Measurements from ENCODE around the gene USH2A. TPM values are rescaled to one million over a fixed set of nuclear protein-coding genes. Genes with fewer than 3 reads are reported as not detected.

Gene USH2A
- total RNA-seq, 1 donor from 2014 or later, result 0.02 TPM

DNA sequence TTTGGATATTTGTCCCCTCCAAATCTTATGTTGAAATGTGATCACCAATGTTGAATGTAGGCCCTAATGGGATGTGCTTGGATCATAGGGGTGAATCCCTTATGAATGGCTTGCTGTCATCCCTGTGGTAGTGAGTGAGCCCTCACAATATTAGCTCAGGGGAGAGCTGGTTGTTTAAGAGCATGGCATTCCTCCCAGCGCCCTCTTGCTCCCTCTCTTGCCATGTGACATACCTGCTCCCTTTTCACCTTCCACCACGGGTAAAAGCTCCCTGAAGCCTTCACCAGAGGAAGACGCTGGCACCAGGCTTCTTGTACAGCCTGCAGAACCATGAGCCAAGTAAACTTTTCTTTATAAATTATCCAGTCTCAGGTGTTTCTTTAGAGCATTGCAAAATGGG is 550.6 kb downstream of the USH2A start:
- Mint-ChIP-seq H3K4me1 (ENCODE audit: low read depth, unreplicated experiment) (no peaks in the 10 kb centered on the region), H3K4me3 (ENCODE audit: unreplicated experiment) (no peak overlapping the region), H3K36me3 (ENCODE audit: low read depth, unreplicated experiment) (no peaks in the 10 kb centered on the region), H3K27me3 (ENCODE audit: low read depth, unreplicated experiment) (no peaks in the 10 kb centered on the region), H3K27ac (ENCODE audit: unreplicated experiment) (no peak overlapping the region), H3K9me3 (ENCODE audit: unreplicated experiment) (no peaks in the 10 kb centered on the region)
- Histone ChIP-seq H3K9ac (ENCODE audit: low read length) (no peak overlapping the region), H3K4me2 (ENCODE audit: low read length) (no peak overlapping the region), H2AFZ (ENCODE audit: low read depth, low read length) (no peak overlapping the region), H3K4me3 (ENCODE audit: insufficient read depth, low read depth, low read length) (no peak overlapping the region), H3K27ac (ENCODE audit: low read depth, low read length) (no peak overlapping the region), H3K9me3 (ENCODE audit: insufficient read depth, low read depth, low read length) (no peaks in the 10 kb centered on the region), H4K20me1 (ENCODE audit: insufficient read depth, low read length) (no peaks in the 10 kb centered on the region), H3K79me2 (ENCODE audit: insufficient read depth, low read length) (no peaks in the 10 kb centered on the region), H3K27me3 (ENCODE audit: insufficient read depth, low read length) (no peaks in the 10 kb centered on the region), H3K4me1 (ENCODE audit: insufficient read depth, low read length) (no peaks in the 10 kb centered on the region), H3K36me3 (ENCODE audit: insufficient read depth, low read length) (no peaks in the 10 kb centered on the region)
- DNase-seq (ENCODE audit: low read depth) (no peak), FAIRE-seq (no peak)
- no peak for TF ChIP-seq EZH2 (IDR thresholded peaks at IDR 0.05; ENCODE audit: insufficient read depth, low read length)
- TF ChIP-seq, protein P1, sequence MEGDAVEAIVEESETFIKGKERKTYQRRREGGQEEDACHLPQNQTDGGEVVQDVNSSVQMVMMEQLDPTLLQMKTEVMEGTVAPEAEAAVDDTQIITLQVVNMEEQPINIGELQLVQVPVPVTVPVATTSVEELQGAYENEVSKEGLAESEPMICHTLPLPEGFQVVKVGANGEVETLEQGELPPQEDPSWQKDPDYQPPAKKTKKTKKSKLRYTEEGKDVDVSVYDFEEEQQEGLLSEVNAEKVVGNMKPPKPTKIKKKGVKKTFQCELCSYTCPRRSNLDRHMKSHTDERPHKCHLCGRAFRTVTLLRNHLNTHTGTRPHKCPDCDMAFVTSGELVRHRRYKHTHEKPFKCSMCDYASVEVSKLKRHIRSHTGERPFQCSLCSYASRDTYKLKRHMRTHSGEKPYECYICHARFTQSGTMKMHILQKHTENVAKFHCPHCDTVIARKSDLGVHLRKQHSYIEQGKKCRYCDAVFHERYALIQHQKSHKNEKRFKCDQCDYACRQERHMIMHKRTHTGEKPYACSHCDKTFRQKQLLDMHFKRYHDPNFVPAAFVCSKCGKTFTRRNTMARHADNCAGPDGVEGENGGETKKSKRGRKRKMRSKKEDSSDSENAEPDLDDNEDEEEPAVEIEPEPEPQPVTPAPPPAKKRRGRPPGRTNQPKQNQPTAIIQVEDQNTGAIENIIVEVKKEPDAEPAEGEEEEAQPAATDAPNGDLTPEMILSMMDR (IDR thresholded peaks at IDR 0.05; ENCODE audit: insufficient read depth, low read depth, low read length), result no peak

DNA sequence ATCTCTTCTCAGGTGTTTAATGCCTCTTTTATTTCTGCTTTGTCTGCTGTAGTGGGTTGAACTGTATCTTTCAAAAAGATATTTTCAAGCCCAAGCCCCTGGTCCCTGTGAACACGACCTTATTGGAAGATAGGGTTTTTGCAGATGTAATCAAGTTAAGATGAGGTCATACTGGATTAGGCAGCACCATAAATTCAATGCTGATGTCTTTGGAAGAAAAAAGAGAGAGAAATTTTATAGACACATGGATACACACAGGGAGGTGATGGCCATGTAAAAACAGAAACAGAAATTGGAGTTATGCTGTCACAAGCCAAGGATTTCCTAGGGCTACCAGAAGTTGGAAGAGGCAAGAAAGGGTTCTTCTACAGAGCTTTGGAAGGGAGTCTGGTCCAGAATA is 554.7 kb downstream of the USH2A start:
- Histone ChIP-seq H3K4me2 (ENCODE audit: low read length) (no peak overlapping the region), H3K9me3 (ENCODE audit: insufficient read depth, low read depth, low read length) (no peaks in the 10 kb centered on the region), H3K9ac (ENCODE audit: low read length) (no peak overlapping the region), H3K4me3 (ENCODE audit: insufficient read depth, low read depth, low read length) (no peak overlapping the region), H3K27me3 (ENCODE audit: insufficient read depth, low read length) (no peaks in the 10 kb centered on the region), H2AFZ (ENCODE audit: low read depth, low read length) (no peak overlapping the region), H3K4me1 (ENCODE audit: insufficient read depth, low read length) (no peaks in the 10 kb centered on the region), H4K20me1 (ENCODE audit: insufficient read depth, low read length) (no peaks in the 10 kb centered on the region), H3K36me3 (ENCODE audit: insufficient read depth, low read length) (no peaks in the 10 kb centered on the region), H3K27ac (ENCODE audit: low read depth, low read length) (no peak overlapping the region), H3K79me2 (ENCODE audit: insufficient read depth, low read length) (no peaks in the 10 kb centered on the region)
- DNase-seq (ENCODE audit: low read depth), result no peak
- TF ChIP-seq, protein P1 (IDR thresholded peaks at IDR 0.05; ENCODE audit: insufficient read depth, low read depth, low read length), result no peak
- no peak for TF ChIP-seq EZH2 (IDR thresholded peaks at IDR 0.05; ENCODE audit: insufficient read depth, low read length)
- H3K36me3 Mint-ChIP-seq (ENCODE audit: low read depth, unreplicated experiment), result no peaks in the 10 kb centered on the region
- H3K27me3 Mint-ChIP-seq (ENCODE audit: low read depth, unreplicated experiment), result no peaks in the 10 kb centered on the region
- FAIRE-seq, result no peak
- no peaks in the 10 kb centered on the region for H3K9me3 Mint-ChIP-seq (ENCODE audit: unreplicated experiment)
- no peak overlapping the region for H3K4me3 Mint-ChIP-seq (ENCODE audit: unreplicated experiment)
- H3K4me1 Mint-ChIP-seq (ENCODE audit: low read depth, unreplicated experiment), result no peaks in the 10 kb centered on the region
- H3K27ac Mint-ChIP-seq (ENCODE audit: unreplicated experiment), result no peak overlapping the region

DNA sequence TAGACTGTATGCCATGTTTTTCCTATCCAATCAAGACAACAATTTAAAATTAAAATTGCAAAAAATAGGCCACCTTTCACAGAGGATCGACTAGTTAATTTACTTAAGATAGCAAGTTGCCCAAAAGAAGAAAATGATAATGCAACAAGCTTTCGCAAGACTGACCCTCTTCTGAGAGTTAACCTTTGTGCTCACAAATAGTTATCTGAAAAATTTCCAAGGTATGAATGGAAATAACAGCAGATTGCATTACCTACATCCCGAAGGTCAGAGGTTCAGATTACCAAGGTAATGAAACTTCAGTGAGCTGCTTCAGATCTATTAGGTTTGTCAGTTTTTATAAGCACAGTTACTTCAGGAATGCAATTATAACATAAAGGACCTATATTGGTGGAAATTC is 558.2 kb downstream of the USH2A start:
- no peaks in the 10 kb centered on the region for H3K4me1 ChIP-seq (ENCODE audit: insufficient read depth, low read length)
- H3K9me3 ChIP-seq (ENCODE audit: insufficient read depth, low read depth, low read length), result no peaks in the 10 kb centered on the region
- no peak for TF ChIP-seq EZH2 (IDR thresholded peaks at IDR 0.05; ENCODE audit: insufficient read depth, low read length)
- TF ChIP-seq, protein P1 (IDR thresholded peaks at IDR 0.05; ENCODE audit: insufficient read depth, low read depth, low read length), result no peak
- no peak overlapping the region for H3K9ac ChIP-seq (ENCODE audit: low read length)
- H3K27me3 Mint-ChIP-seq (ENCODE audit: low read depth, unreplicated experiment), result no peaks in the 10 kb centered on the region
- no peak overlapping the region for H3K27ac ChIP-seq (ENCODE audit: low read depth, low read length)
- no peaks in the 10 kb centered on the region for H3K36me3 Mint-ChIP-seq (ENCODE audit: low read depth, unreplicated experiment)
- no peak overlapping the region for H3K4me2 ChIP-seq (ENCODE audit: low read length)
- H3K79me2 ChIP-seq (ENCODE audit: insufficient read depth, low read length), result no peaks in the 10 kb centered on the region
- no peaks in the 10 kb centered on the region for H3K27me3 ChIP-seq (ENCODE audit: insufficient read depth, low read length)
- DNase-seq (ENCODE audit: low read depth) (no peak), FAIRE-seq (no peak)
- H3K4me1 Mint-ChIP-seq (ENCODE audit: low read depth, unreplicated experiment), result no peaks in the 10 kb centered on the region
- H4K20me1 ChIP-seq (ENCODE audit: insufficient read depth, low read length), result no peaks in the 10 kb centered on the region
- no peak overlapping the region for H3K27ac Mint-ChIP-seq (ENCODE audit: unreplicated experiment)
- H2AFZ ChIP-seq (ENCODE audit: low read depth, low read length), result no peak overlapping the region
- no peaks in the 10 kb centered on the region for H3K9me3 Mint-ChIP-seq (ENCODE audit: unreplicated experiment)
- no peaks in the 10 kb centered on the region for H3K36me3 ChIP-seq (ENCODE audit: insufficient read depth, low read length)
- H3K4me3 ChIP-seq (ENCODE audit: insufficient read depth, low read depth, low read length), result no peak overlapping the region
- no peak overlapping the region for H3K4me3 Mint-ChIP-seq (ENCODE audit: unreplicated experiment)
